ENCODE measurements around the gene MRGPRD.

Gene MRGPRD

GRCh38 chr11:68942095-68942620 is 38.6 kb downstream of the MRGPRD start:
- no peak for DNase-seq

GRCh38 chr11:68941324-68942094 is 39.3 kb downstream of the MRGPRD start:
- no peak for DNase-seq

- DNase-seq = no peak
Observed at GRCh38 chr11:68940651-68941323, 40.0 kb downstream of the MRGPRD start.

- DNase-seq = no peak
Observed at GRCh38 chr11:68939583-68940555, 40.9 kb downstream of the MRGPRD start.

GRCh38 chr11:68938816-68939582 is 41.8 kb downstream of the MRGPRD start:
- DNase-seq = no peak

GRCh38 chr11:68938088-68938487 is 42.7 kb downstream of the MRGPRD start:
- DNase-seq = no peak

- DNase-seq = no peak
Observed at GRCh38 chr11:68936676-68937620, 43.8 kb downstream of the MRGPRD start.

GRCh38 chr11:68936358-68936636 is 44.5 kb downstream of the MRGPRD start:
- DNase-seq = no peak

GRCh38 chr11:68935516-68936357 is 45.0 kb downstream of the MRGPRD start:
- DNase-seq = no peak

- DNase-seq = no peak
Observed at GRCh38 chr11:68935066-68935465, 45.7 kb downstream of the MRGPRD start.

GRCh38 chr11:68934666-68935065 is 46.1 kb downstream of the MRGPRD start:
- no peak for DNase-seq

GRCh38 chr11:68934321-68934645 is 46.5 kb downstream of the MRGPRD start:
- DNase-seq = no peak

- DNase-seq = no peak
Observed at GRCh38 chr11:68933605-68934320, 47.0 kb downstream of the MRGPRD start.

- DNase-seq = no peak
Observed at GRCh38 chr11:68932933-68933577, 47.7 kb downstream of the MRGPRD start.

- no peak for DNase-seq
Observed at GRCh38 chr11:68932358-68932757, 48.4 kb downstream of the MRGPRD start.

- no peak for DNase-seq
Observed at GRCh38 chr11:68931911-68932310, 48.9 kb downstream of the MRGPRD start.

- DNase-seq = no peak
Observed at GRCh38 chr11:68930991-68931855, 49.6 kb downstream of the MRGPRD start.

Data from NCI-H2107 (cell line).